HL-60 (cell line): ENCODE data around the gene LRRC55.

Experiments used
- GABPA ChIP-seq: IDR thresholded peaks from 2 replicates; pipeline ENCODE4 v1.6.1; 2012; ENCODE audit warnings: low read depth
- TF ChIP-seq, protein P1 (sequence below): IDR thresholded peaks from one replicate; pipeline ENCODE4 v1.5.1; 2011; ENCODE audit warnings: low read length, control low read depth, inconsistent platforms; ENCODE audit not compliant: insufficient read depth
- TF ChIP-seq, protein P2 (sequence below): IDR thresholded peaks from 2 replicates; pipeline ENCODE4 v1.6.1; 2012; ENCODE audit warnings: low read depth; ENCODE audit not compliant: insufficient replicate concordance

DNA sequence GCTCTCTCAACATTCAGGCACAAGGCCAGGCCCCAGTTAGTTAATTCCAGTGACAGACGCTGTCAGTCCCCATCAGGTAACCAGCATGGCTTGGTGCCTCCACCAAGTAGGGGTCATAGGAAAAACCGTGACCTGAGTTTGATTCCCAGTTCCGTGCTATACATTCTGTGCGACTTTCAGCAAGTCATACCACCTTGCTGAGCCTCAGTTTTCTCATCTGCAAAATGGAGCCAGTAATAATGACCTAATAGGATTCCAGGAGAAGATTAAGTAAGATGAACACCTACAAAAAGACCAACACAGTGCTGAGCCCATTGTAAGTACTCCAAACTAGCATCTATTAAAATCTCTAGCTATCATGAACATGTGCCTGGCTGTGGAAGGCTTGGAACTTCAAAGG lies 24.8 kb upstream of the LRRC55 start:
- TF ChIP-seq, protein P1, sequence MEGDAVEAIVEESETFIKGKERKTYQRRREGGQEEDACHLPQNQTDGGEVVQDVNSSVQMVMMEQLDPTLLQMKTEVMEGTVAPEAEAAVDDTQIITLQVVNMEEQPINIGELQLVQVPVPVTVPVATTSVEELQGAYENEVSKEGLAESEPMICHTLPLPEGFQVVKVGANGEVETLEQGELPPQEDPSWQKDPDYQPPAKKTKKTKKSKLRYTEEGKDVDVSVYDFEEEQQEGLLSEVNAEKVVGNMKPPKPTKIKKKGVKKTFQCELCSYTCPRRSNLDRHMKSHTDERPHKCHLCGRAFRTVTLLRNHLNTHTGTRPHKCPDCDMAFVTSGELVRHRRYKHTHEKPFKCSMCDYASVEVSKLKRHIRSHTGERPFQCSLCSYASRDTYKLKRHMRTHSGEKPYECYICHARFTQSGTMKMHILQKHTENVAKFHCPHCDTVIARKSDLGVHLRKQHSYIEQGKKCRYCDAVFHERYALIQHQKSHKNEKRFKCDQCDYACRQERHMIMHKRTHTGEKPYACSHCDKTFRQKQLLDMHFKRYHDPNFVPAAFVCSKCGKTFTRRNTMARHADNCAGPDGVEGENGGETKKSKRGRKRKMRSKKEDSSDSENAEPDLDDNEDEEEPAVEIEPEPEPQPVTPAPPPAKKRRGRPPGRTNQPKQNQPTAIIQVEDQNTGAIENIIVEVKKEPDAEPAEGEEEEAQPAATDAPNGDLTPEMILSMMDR: no peak
- TF ChIP-seq GABPA: no peak
- TF ChIP-seq, protein P2, sequence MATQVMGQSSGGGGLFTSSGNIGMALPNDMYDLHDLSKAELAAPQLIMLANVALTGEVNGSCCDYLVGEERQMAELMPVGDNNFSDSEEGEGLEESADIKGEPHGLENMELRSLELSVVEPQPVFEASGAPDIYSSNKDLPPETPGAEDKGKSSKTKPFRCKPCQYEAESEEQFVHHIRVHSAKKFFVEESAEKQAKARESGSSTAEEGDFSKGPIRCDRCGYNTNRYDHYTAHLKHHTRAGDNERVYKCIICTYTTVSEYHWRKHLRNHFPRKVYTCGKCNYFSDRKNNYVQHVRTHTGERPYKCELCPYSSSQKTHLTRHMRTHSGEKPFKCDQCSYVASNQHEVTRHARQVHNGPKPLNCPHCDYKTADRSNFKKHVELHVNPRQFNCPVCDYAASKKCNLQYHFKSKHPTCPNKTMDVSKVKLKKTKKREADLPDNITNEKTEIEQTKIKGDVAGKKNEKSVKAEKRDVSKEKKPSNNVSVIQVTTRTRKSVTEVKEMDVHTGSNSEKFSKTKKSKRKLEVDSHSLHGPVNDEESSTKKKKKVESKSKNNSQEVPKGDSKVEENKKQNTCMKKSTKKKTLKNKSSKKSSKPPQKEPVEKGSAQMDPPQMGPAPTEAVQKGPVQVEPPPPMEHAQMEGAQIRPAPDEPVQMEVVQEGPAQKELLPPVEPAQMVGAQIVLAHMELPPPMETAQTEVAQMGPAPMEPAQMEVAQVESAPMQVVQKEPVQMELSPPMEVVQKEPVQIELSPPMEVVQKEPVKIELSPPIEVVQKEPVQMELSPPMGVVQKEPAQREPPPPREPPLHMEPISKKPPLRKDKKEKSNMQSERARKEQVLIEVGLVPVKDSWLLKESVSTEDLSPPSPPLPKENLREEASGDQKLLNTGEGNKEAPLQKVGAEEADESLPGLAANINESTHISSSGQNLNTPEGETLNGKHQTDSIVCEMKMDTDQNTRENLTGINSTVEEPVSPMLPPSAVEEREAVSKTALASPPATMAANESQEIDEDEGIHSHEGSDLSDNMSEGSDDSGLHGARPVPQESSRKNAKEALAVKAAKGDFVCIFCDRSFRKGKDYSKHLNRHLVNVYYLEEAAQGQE: no peak
